Panc1 (cell line): ENCODE measurements around the gene SLPI. TPM values are rescaled to one million over a fixed set of nuclear protein-coding genes. Genes with fewer than 3 reads are reported as not detected.

Experiments
- ATAC-seq: fragments of 200-7000 bp; cut with Tn5 transposase; 2 replicates; pipeline ENCODE4 v1.9.1; 2020; ENCODE audit warnings: mild to moderate bottlenecking, moderate library complexity
- BruUV-seq: library from RNA; stranded (reverse); fragments of 400-500 nt; replicated peaks from 2 replicates; lab custom pipeline; 2021; lab: Mats Ljungman, UMichigan
- CTCF ChIA-PET: fragments of 300-600 bp; sonication (Branson Sonifier 250); formaldehyde crosslinking; loops from one replicate; lab custom pipeline; 2022; ENCODE audit warnings: antibody characterized with exemption; lab: Charles Lee
- POLR2A ChIA-PET: fragments of 300-600 bp; sonication (Branson Sonifier 250); formaldehyde crosslinking; loops from one replicate; lab custom pipeline; 2022; ENCODE audit warnings: antibody characterized with exemption; lab: Charles Lee
- DNase-seq: peaks from one replicate; pipeline ENCODE4 v3.0.0-alpha.2; 2010; ENCODE audit warnings: low read depth, low spot score
- H3K27ac ChIP-seq: 2 replicates; pipeline ENCODE4 v1.5.1; 2011; ENCODE audit warnings: mild to moderate bottlenecking, low read length, inconsistent platforms
- H3K27me3 ChIP-seq: fragments of 200-500 bp; sonication (Bioruptor generic); 2 replicates; pipeline ENCODE4 v1.6.0; 2014; ENCODE audit warnings: low read length, inconsistent platforms; ENCODE audit not compliant: control insufficient read depth, insufficient read depth
- H3K36me3 ChIP-seq: fragments of 200-500 bp; sonication (Bioruptor generic); 2 replicates; pipeline ENCODE4 v1.5.1; 2014; ENCODE audit warnings: inconsistent platforms, mild to moderate bottlenecking, low read length, moderate library complexity; ENCODE audit not compliant: control insufficient read depth, insufficient read depth
- H3K4me1 ChIP-seq: 2 replicates; pipeline ENCODE4 v1.5.1; 2011; ENCODE audit warnings: inconsistent platforms, mild to moderate bottlenecking, low read length, moderate library complexity; ENCODE audit not compliant: control insufficient read depth, insufficient read depth
- H3K4me3 ChIP-seq, 2 experiments: 2 replicates each; pipeline ENCODE4 v1.5.1; 2011 to 2012; ENCODE audit warnings: low read depth in 2 of 2, low read length in 2 of 2, mild to moderate bottlenecking in 2 of 2, inconsistent platforms in 1 of 2, moderate library complexity in 1 of 2
- H3K9me3 ChIP-seq: fragments of 200-500 bp; sonication (Bioruptor generic); 2 replicates; pipeline ENCODE4 v1.5.1; 2014; ENCODE audit warnings: low read depth, mild to moderate bottlenecking, inconsistent platforms, low read length, moderate library complexity; ENCODE audit not compliant: control insufficient read depth, insufficient read depth
- CTCF ChIP-seq: fragments of 450-650 bp; IDR thresholded peaks from 2 replicates; pipeline ENCODE4 v1.5.1; 2017; ENCODE audit warnings: mild to moderate bottlenecking
- POLR2AphosphoS5 ChIP-seq: IDR thresholded peaks from 2 replicates; pipeline ENCODE4 v1.6.1; 2012; ENCODE audit warnings: mild to moderate bottlenecking, low read depth, low read length, moderate library complexity
- REST ChIP-seq, 2 experiments: IDR thresholded peaks; 2 replicates each; pipeline ENCODE4 v1.6.1; 2011 to 2012; ENCODE audit warnings: low read depth in 2 of 2, control low read depth in 1 of 2, low read length in 1 of 2, mild to moderate bottlenecking in 1 of 2, moderate library complexity in 1 of 2; ENCODE audit not compliant: insufficient read depth in 1 of 2
- SIN3A ChIP-seq: IDR thresholded peaks from 2 replicates; pipeline ENCODE4 v1.6.1; 2012; ENCODE audit warnings: low read depth, mild to moderate bottlenecking, low read length, moderate library complexity, borderline replicate concordance; ENCODE audit not compliant: insufficient read depth
- TCF7L2 ChIP-seq: IDR thresholded peaks from 2 replicates; pipeline ENCODE4 v1.6.1; 2011; ENCODE audit warnings: mild to moderate bottlenecking, low read depth, low read length, inconsistent platforms
- in situ Hi-C: cut with HindIII; loops from 2 replicates; pipeline ENCODE4 v1.10.0; 2016; ENCODE audit warnings: low sequenced_read_pairs, low pct_unique_long_range_greater_than_20kb
- intact Hi-C: fragments of 100-400 bp; cut with micrococcal nuclease; formaldehyde crosslinking; loops from one replicate; pipeline ENCODE4 v1.10.0; 2022; ENCODE audit not compliant: unreplicated experiment
- total RNA-seq: library from RNA; stranded (reverse); gene quantifications from one replicate; pipeline ENCODE4 v1.2.1, GENCODE V29; 2021; ENCODE audit not compliant: unreplicated experiment

Gene SLPI
- total RNA-seq, 1 experiment from 2014 or later, result 0.74 TPM

- BruUV-seq, result no TSS peak
- no peak overlapping the region for H3K27ac ChIP-seq
- in situ Hi-C loops (no loop called here), intact Hi-C loops (loop anchor here (10.0 kb wide), 1 partner anchor 195 kb away; the partner anchor contains the start of gene KCNS1)
- no peak for ATAC-seq
- no peaks in the 10 kb centered on the region; the same call in 1 of the 2 replicates for H3K9me3 ChIP-seq
- no peaks in the 10 kb centered on the region for H3K4me1 ChIP-seq
- TF ChIP-seq SIN3A (no peak), CTCF (no peak), REST (IDR thresholded peaks at IDR 0.05; ENCODE audit: insufficient read depth in 1 of 2, low read depth in 2 of 2, low read length in 1 of 2) (no peak), POLR2AphosphoS5 (no peak), TCF7L2 (no peak)
- POLR2A ChIA-PET, result no interaction called here
- CTCF ChIA-PET, result no interaction called here
- no peaks in the 10 kb centered on the region for H3K27me3 ChIP-seq
- H3K36me3 ChIP-seq, result no peaks in the 10 kb centered on the region
- DNase-seq, result no peak
- H3K4me3 ChIP-seq, result no peak overlapping the region
Observed at GRCh38 chr20:45299786-45300185, 45.4 kb upstream of the SLPI start.

- ChIA-PET POLR2A (no interaction called here), CTCF (no interaction called here)
- peaks cover 4% of the 10 kb centered on the region; the same call in 1 of the 2 replicates for H3K9me3 ChIP-seq
- no peak overlapping the region for H3K27ac ChIP-seq
- in situ Hi-C loops, result no loop called here
- H3K27me3 ChIP-seq, result peaks cover 2% of the 10 kb centered on the region; the same call in 1 of the 2 replicates
- H3K4me3 ChIP-seq, result no peak overlapping the region
- H3K4me1 ChIP-seq, result no peaks in the 10 kb centered on the region
- no peaks in the 10 kb centered on the region for H3K36me3 ChIP-seq
- BruUV-seq, result no TSS peak
- TF ChIP-seq SIN3A, result no peak
- no peak for TF ChIP-seq REST (IDR thresholded peaks at IDR 0.05; ENCODE audit: insufficient read depth in 1 of 2, low read depth in 2 of 2, low read length in 1 of 2)
- TF ChIP-seq CTCF, result no peak
- TF ChIP-seq TCF7L2, result no peak
- no peak for TF ChIP-seq POLR2AphosphoS5
- DNase-seq (no peak), ATAC-seq (no peak)
- intact Hi-C loops, result loop anchor here (10.0 kb wide), 1 partner anchor 193 kb away; the partner anchor contains the start of gene KCNS1
Observed at GRCh38 chr20:45297786-45298497, 43.6 kb upstream of the SLPI start.
